H1 (cell line): Measurements from ENCODE around the gene NPM1. TPM values are rescaled to one million over a fixed set of nuclear protein-coding genes. Genes with fewer than 3 reads are reported as not detected.

Experiments used
- CTCF ChIA-PET: fragments of 300-600 bp; sonication (Branson Sonifier 250); formaldehyde crosslinking; loops from one replicate; lab custom pipeline; 2021; ENCODE audit not compliant: partially characterized antibody; lab: Charles Lee
- POLR2A ChIA-PET: fragments of 300-600 bp; sonication (Branson Sonifier 250); formaldehyde crosslinking; loops from one replicate; lab custom pipeline; 2021; ENCODE audit warnings: inconsistent platforms; ENCODE audit not compliant: partially characterized antibody; lab: Charles Lee
- DNase-seq, 2 experiments: peaks; one replicate each; pipeline versions ENCODE4 v3.0.0 to v3.0.0-alpha.2; 2010 to 2022; ENCODE audit warnings: low spot score in 2 of 2, low read depth in 1 of 2, mixed read lengths in 1 of 2
- FAIRE-seq: peaks from 2 replicates; lab custom pipeline; 2011; peaks lifted over from hg19 to GRCh38; lab: Jason Lieb, UNC
- H2AFZ ChIP-seq: 2 replicates; pipeline ENCODE4 v1.8.1; 2012; ENCODE audit warnings: low read length, inconsistent platforms
- H2AK5ac ChIP-seq: 2 replicates; pipeline ENCODE4 v1.6.1; 2013; ENCODE audit warnings: low read depth, low read length
- H2BK120ac ChIP-seq: replicated peaks from 2 replicates; pipeline ENCODE3; 2013; ENCODE audit warnings: low read depth, low read length, inconsistent platforms
- H2BK12ac ChIP-seq: 2 replicates; pipeline ENCODE4 v1.6.1; 2013; ENCODE audit warnings: low read depth, low read length
- H2BK15ac ChIP-seq: 2 replicates; pipeline ENCODE4 v1.6.1; 2013; ENCODE audit warnings: low read length
- H2BK20ac ChIP-seq: 2 replicates; pipeline ENCODE4 v1.6.1; 2013; ENCODE audit warnings: low read length
- H2BK5ac ChIP-seq: 2 replicates; pipeline ENCODE4 v1.6.1; 2013; ENCODE audit warnings: low read depth, low read length
- H3K14ac ChIP-seq: 2 replicates; pipeline ENCODE4 v1.6.1; 2013; ENCODE audit warnings: inconsistent platforms; ENCODE audit not compliant: insufficient read length
- H3K18ac ChIP-seq: 2 replicates; pipeline ENCODE4 v1.6.1; 2013; ENCODE audit warnings: low read length; ENCODE audit errors: extremely low read depth
- H3K23ac ChIP-seq: 2 replicates; pipeline ENCODE4 v1.6.1; 2013; ENCODE audit warnings: inconsistent platforms; ENCODE audit not compliant: insufficient read length
- H3K23me2 ChIP-seq: 2 replicates; pipeline ENCODE4 v1.6.1; 2013; ENCODE audit warnings: low read depth, low read length
- H3K27ac ChIP-seq: 2 replicates; pipeline ENCODE4 v1.6.1; 2011; ENCODE audit warnings: low read depth, low read length, inconsistent platforms
- H3K27me3 ChIP-seq, 4 experiments: replicated peaks in 1 of 4; 1 replicate in 1 of 4; 2 replicates in 3 of 4; pipeline versions ENCODE4 v1.6.1 to v1.8.1; 2011 to 2013; ENCODE audit warnings: low read length in 3 of 4, mild to moderate bottlenecking in 3 of 4, inconsistent platforms in 2 of 4, mixed read lengths in 2 of 4, moderate library complexity in 1 of 4; ENCODE audit not compliant: control insufficient read depth in 3 of 4, insufficient read depth in 3 of 4; ENCODE audit errors: extremely low read depth in 1 of 4
- H3K36me3 ChIP-seq, 4 experiments: 2 replicates each; pipeline versions ENCODE4 v1.6.1 to v1.8.1; 2011 to 2013; ENCODE audit warnings: mild to moderate bottlenecking in 4 of 4, low read length in 3 of 4, moderate library complexity in 2 of 4, control low read depth in 1 of 4, inconsistent platforms in 1 of 4; ENCODE audit not compliant: insufficient read depth in 4 of 4, control insufficient read depth in 2 of 4
- H3K4ac ChIP-seq: replicated peaks from 2 replicates; pipeline ENCODE3; 2013; ENCODE audit warnings: low read length, low read depth, mixed read lengths, inconsistent platforms; ENCODE audit not compliant: insufficient read length
- H3K4me1 ChIP-seq, 4 experiments: replicated peaks in 1 of 4; 1 replicate in 1 of 4; 2 replicates in 3 of 4; pipeline versions ENCODE4 v1.6.1 to v1.8.1; 2011 to 2013; ENCODE audit warnings: low read length in 3 of 4, inconsistent platforms in 2 of 4, mixed read lengths in 1 of 4; ENCODE audit not compliant: insufficient read depth in 4 of 4, control insufficient read depth in 3 of 4
- H3K4me2 ChIP-seq, 2 experiments: 2 replicates each; pipeline versions ENCODE4 v1.6.1 to v1.8.1; 2011 to 2013; ENCODE audit warnings: low read depth in 2 of 2, low read length in 2 of 2, control low read depth in 1 of 2, inconsistent platforms in 1 of 2, mild to moderate bottlenecking in 1 of 2; ENCODE audit not compliant: insufficient read depth in 1 of 2
- H3K4me3 ChIP-seq, 4 experiments: fragments of 200-600, 300-600 bp in 1 of 4; sonication (generic), shearing (Covaris generic), sonication (Bioruptor Twin) in 1 of 4; 2 replicates each; pipeline versions ENCODE4 v1.5.1 to v1.8.1; 2011 to 2016; ENCODE audit warnings: low read length in 4 of 4, low read depth in 3 of 4, control low read depth in 2 of 4, inconsistent platforms in 2 of 4, mild to moderate bottlenecking in 2 of 4, mixed read lengths in 1 of 4, moderate library complexity in 1 of 4; ENCODE audit not compliant: insufficient read depth in 2 of 4; ENCODE audit errors: extremely low read depth in 1 of 4
- H3K56ac ChIP-seq: replicated peaks from 2 replicates; pipeline ENCODE3; 2013; ENCODE audit warnings: low read depth, mild to moderate bottlenecking, mixed read lengths, low read length, inconsistent platforms; ENCODE audit not compliant: insufficient read length
- H3K79me1 ChIP-seq: 2 replicates; pipeline ENCODE4 v1.6.1; 2013; ENCODE audit warnings: low read depth, low read length, control low read depth
- H3K79me2 ChIP-seq, 2 experiments: 2 replicates each; pipeline versions ENCODE4 v1.6.1 to v1.8.1; 2012 to 2013; ENCODE audit warnings: low read length in 2 of 2, mild to moderate bottlenecking in 2 of 2, inconsistent platforms in 1 of 2; ENCODE audit not compliant: insufficient read depth in 2 of 2, control insufficient read depth in 1 of 2
- H3K9ac ChIP-seq, 4 experiments: replicated peaks in 1 of 4; 1 replicate in 1 of 4; 2 replicates in 3 of 4; pipeline versions ENCODE4 v1.6.1 to v1.8.1; 2011 to 2013; ENCODE audit warnings: low read depth in 3 of 4, low read length in 3 of 4, control low read depth in 2 of 4, mild to moderate bottlenecking in 2 of 4, moderate library complexity in 2 of 4, inconsistent platforms in 1 of 4; ENCODE audit errors: extremely low read depth in 1 of 4
- H3K9me3 ChIP-seq, 2 experiments: 2 replicates each; pipeline versions ENCODE4 v1.6.1 to v1.8.1; 2012 to 2013; ENCODE audit warnings: mild to moderate bottlenecking in 2 of 2, moderate library complexity in 2 of 2, control low read depth in 1 of 2, inconsistent platforms in 1 of 2, low read depth in 1 of 2, low read length in 1 of 2, mixed read lengths in 1 of 2; ENCODE audit not compliant: insufficient read depth in 2 of 2
- H4K20me1 ChIP-seq, 2 experiments: replicated peaks in 1 of 2; 2 replicates each; pipeline versions ENCODE3 to v1.8.1; 2011 to 2013; ENCODE audit warnings: inconsistent platforms in 2 of 2, low read length in 2 of 2, mild to moderate bottlenecking in 1 of 2; ENCODE audit not compliant: insufficient read depth in 2 of 2, control insufficient read depth in 1 of 2
- H4K5ac ChIP-seq: 2 replicates; pipeline ENCODE4 v1.6.1; 2013; ENCODE audit warnings: low read length, low read depth, mixed read lengths, inconsistent platforms; ENCODE audit not compliant: insufficient read length
- H4K8ac ChIP-seq: 2 replicates; pipeline ENCODE4 v1.8.0; 2013; ENCODE audit warnings: mild to moderate bottlenecking, moderate library complexity, low read length, inconsistent platforms; ENCODE audit not compliant: insufficient read depth; ENCODE audit errors: extremely low read depth
- H4K91ac ChIP-seq: replicated peaks from 2 replicates; pipeline ENCODE3; 2013; ENCODE audit warnings: low read length, mixed read lengths, inconsistent platforms; ENCODE audit not compliant: insufficient read length
- ATF2 ChIP-seq: IDR thresholded peaks from 2 replicates; pipeline ENCODE4 v1.6.1; 2012; ENCODE audit warnings: low read length, inconsistent platforms
- BCL11A ChIP-seq, 2 experiments: IDR thresholded peaks; one replicate each; pipeline ENCODE4 v1.6.1; 2011; ENCODE audit warnings: low read depth in 2 of 2, low read length in 2 of 2, mild to moderate bottlenecking in 2 of 2
- BRCA1 ChIP-seq: IDR thresholded peaks from 2 replicates; pipeline ENCODE4 v1.6.1; 2012; ENCODE audit warnings: low read depth, low read length, improper control_type of control experiment
- CHD2 ChIP-seq: IDR thresholded peaks from 2 replicates; pipeline ENCODE4 v1.6.1; 2012; ENCODE audit warnings: low read length, improper control_type of control experiment
- GTF2F1 ChIP-seq: IDR thresholded peaks from 2 replicates; pipeline ENCODE4 v1.6.1; 2012; ENCODE audit warnings: low read depth, low read length, improper control_type of control experiment, borderline replicate concordance
- JUN ChIP-seq: IDR thresholded peaks from 2 replicates; pipeline ENCODE4 v1.6.1; 2011; ENCODE audit warnings: low read depth, mild to moderate bottlenecking, improper control_type of control experiment, low read length
- KDM1A ChIP-seq: fragments of 200-600, 300-600 bp; sonication (generic); IDR thresholded peaks from 2 replicates; pipeline ENCODE4 v1.7.1; 2016; ENCODE audit warnings: mild to moderate bottlenecking, low read length, borderline replicate concordance
- PHF8 ChIP-seq: fragments of 200-600 bp; sonication (generic); conservative IDR thresholded peaks from 2 replicates; pipeline ENCODE4 v1.7.1; 2012; ENCODE audit warnings: low read depth, mild to moderate bottlenecking, inconsistent platforms, low read length, moderate library complexity
- TAF7 ChIP-seq: optimal IDR thresholded peaks from 2 replicates; pipeline ENCODE3; 2011; ENCODE audit warnings: low read depth, mild to moderate bottlenecking, inconsistent platforms, low read length, moderate library complexity, borderline replicate concordance
- TEAD4 ChIP-seq: IDR thresholded peaks from 2 replicates; pipeline ENCODE4 v1.6.1; 2012; ENCODE audit warnings: low read depth, low read length, inconsistent platforms, mixed read lengths
- YY1 ChIP-seq: IDR thresholded peaks from 2 replicates; pipeline ENCODE4 v1.6.1; 2011; ENCODE audit warnings: low read depth, mild to moderate bottlenecking, low read length
- WGBS, 2 experiments: shearing (Covaris generic) in 1 of 2; methylation state at CpG; one replicate each; pipeline versions ENCODE4 v1.1.6 to v1.1.7; 2013 to 2015; ENCODE audit warnings: low lambda C conversion rate in 2 of 2, mixed read lengths in 2 of 2, inconsistent platforms in 1 of 2, low coverage in 1 of 2, missing lambda C conversion rate in 1 of 2; ENCODE audit not compliant: insufficient replicate concordance in 2 of 2, insufficient coverage in 1 of 2, insufficient read length in 1 of 2; ENCODE audit errors: extremely low coverage in 1 of 2, missing lambda C conversion rate in 1 of 2; 5-methylcytosine and 5-hydroxymethylcytosine counted together
- polyA plus RNA-seq, 7 experiments: library from polyadenylated mRNA; depleted of rRNA in 3 of 7; stranded (reverse) in 5 of 7; unstranded in 2 of 7; fragments of >200 nt in 5 of 7; fragments of 200-250 nt in 2 of 7; gene quantifications; 1 replicate in 5 of 7; 2 replicates in 1 of 7; 4 replicates in 1 of 7; pipeline versions ENCODE4 v1.2.1 to v1.2.3, GENCODE V29; 2011 to 2013; ENCODE audit warnings: missing spikeins in 2 of 7, mixed read lengths in 2 of 7
- total RNA-seq: library from RNA; stranded (reverse); fragmentation: NEBNext Ultra II Directional; extraction: Animal tissue kit (Norgen Biotek cat#: 25700); gene quantifications from 2 replicates; pipeline ENCODE4 v1.2.1, GENCODE V29; 2021

The NPM1 gene
- total and polyA plus RNA-seq, 2 of the 8 experiments (the other 6 are each of a cell fraction or from before 2014, with no cell fraction given) = 2,182 to 4,042 TPM

- Histone ChIP-seq H2BK12ac (peak overlapping the region; percentile 84; the same call in 1 of the 2 replicates), H3K23me2 (peaks cover 2% of the 10 kb centered on the region; the same call in 1 of the 2 replicates), H3K9ac (no peak overlapping the region; a peak in 1 of 7 replicates), H3K23ac (no peak overlapping the region), H3K79me1 (no peaks in the 10 kb centered on the region), H3K36me3 (no peaks in the 10 kb centered on the region), H3K27ac (no peak overlapping the region), H4K8ac (peak overlapping the region; percentile 92), H3K27me3 (peaks cover 0 to 8% (median 6%) of the 10 kb centered on the region in 4 experiments; a peak in 4 of 7 replicates), H3K56ac (no peak overlapping the region), H3K9me3 (no peaks in the 10 kb centered on the region; a peak in 1 of 4 replicates), H3K18ac (peak overlapping the region; percentile 60), H2BK120ac (peak overlapping the region; percentile 74), H2BK5ac (peak overlapping the region; percentile 52; the same call in 1 of the 2 replicates), H3K14ac (no peak overlapping the region), H4K91ac (peak overlapping the region; percentile 79), H3K4me1 (peaks cover 14 to 25% (median 20%) of the 10 kb centered on the region in 4 experiments), H2AK5ac (peak overlapping the region; percentile 65; the same call in 1 of the 2 replicates), H3K4me3 (peak overlapping the region in 3 of 4 experiments; percentile 1 to 58 (median 5); a peak in 3 of 8 replicates), H3K79me2 (no peaks in the 10 kb centered on the region), H4K5ac (no peak overlapping the region), H3K4me2 (peak overlapping the region in 1 of 2 experiments; percentile 62; a peak in 2 of 4 replicates), H3K4ac (no peak overlapping the region), H4K20me1 (no peaks in the 10 kb centered on the region), H2BK20ac (no peak overlapping the region), H2AFZ (no peak overlapping the region), H2BK15ac (peak overlapping the region; percentile 53; the same call in 1 of the 2 replicates)
- ChIA-PET CTCF (interaction anchor here (0.9 to 2.9 kb wide), 5 partner anchors 9 to 146 kb away, joined by 3 to 14 read pairs (median 5); no protein-coding TSS in a partner anchor), POLR2A (interaction anchor here (0.8 to 1.6 kb wide), 2 partner anchors 10 to 63 kb away, joined by 3 to 4 read pairs; no protein-coding TSS in a partner anchor)
- FAIRE-seq (no peak), DNase-seq (no peak)
- WGBS, 2 experiments = 57% methylated on average over 9 of the region's 17 CpGs; no CpG with 5 or more reads in 1 of the 2 experiments
- no peak for TF ChIP-seq CHD2
- no peak for TF ChIP-seq BRCA1
- TF ChIP-seq YY1 = no peak
- TF ChIP-seq JUN = no peak
- no peak for TF ChIP-seq PHF8
- TF ChIP-seq KDM1A = no peak
- TF ChIP-seq BCL11A (IDR thresholded peaks at IDR 0.05; ENCODE audit: low read depth in 2 of 2, low read length in 2 of 2) = no peak
- no peak for TF ChIP-seq GTF2F1
- no peak for TF ChIP-seq TEAD4
- TF ChIP-seq TAF7 = no peak
- no peak for TF ChIP-seq ATF2
Observed at GRCh38 chr5:171451421-171451820, 63.8 kb downstream of the NPM1 start.
